Measurements from ENCODE around the gene MCF2L2. TPM values are rescaled to one million over a fixed set of nuclear protein-coding genes. Genes with fewer than 3 reads are reported as not detected.

The MCF2L2 gene
- total RNA-seq, 1 donor from 2014 or later: not detected

DNA sequence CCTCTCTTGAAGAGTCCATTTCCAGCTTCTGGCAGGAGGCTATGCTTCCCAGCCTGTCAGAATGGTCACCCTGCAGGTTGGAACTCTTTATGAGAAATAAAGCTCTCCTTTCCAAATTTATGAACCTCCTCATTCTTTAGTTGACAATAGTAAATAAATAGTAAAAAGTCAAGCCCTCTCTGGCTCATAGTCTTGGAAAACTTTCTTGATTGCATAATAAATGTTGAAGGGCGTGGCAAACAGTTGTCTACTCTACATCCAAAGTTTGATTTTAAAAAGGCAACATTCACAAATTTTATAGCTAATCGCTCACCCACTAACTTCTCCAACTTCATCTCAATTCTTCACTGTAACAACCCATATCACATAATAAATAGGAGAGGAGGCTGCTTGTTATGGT is 58.8 kb downstream of the MCF2L2 start:
- no peaks in the 10 kb centered on the region for H3K27me3 ChIP-seq
- no peak overlapping the region for H3K27ac ChIP-seq
- intact Hi-C loops (cut with DNase I): no loop called here
- H3K36me3 ChIP-seq: no peaks in the 10 kb centered on the region
- TF ChIP-seq, protein P1, sequence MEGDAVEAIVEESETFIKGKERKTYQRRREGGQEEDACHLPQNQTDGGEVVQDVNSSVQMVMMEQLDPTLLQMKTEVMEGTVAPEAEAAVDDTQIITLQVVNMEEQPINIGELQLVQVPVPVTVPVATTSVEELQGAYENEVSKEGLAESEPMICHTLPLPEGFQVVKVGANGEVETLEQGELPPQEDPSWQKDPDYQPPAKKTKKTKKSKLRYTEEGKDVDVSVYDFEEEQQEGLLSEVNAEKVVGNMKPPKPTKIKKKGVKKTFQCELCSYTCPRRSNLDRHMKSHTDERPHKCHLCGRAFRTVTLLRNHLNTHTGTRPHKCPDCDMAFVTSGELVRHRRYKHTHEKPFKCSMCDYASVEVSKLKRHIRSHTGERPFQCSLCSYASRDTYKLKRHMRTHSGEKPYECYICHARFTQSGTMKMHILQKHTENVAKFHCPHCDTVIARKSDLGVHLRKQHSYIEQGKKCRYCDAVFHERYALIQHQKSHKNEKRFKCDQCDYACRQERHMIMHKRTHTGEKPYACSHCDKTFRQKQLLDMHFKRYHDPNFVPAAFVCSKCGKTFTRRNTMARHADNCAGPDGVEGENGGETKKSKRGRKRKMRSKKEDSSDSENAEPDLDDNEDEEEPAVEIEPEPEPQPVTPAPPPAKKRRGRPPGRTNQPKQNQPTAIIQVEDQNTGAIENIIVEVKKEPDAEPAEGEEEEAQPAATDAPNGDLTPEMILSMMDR (IDR thresholded peaks at IDR 0.05): no peak
- DNase-seq (ENCODE audit: low spot score in 2 of 2): no peak
- H3K9me3 ChIP-seq: no peaks in the 10 kb centered on the region
- H3K4me1 ChIP-seq: no peaks in the 10 kb centered on the region
- H3K4me3 ChIP-seq: no peak overlapping the region

DNA sequence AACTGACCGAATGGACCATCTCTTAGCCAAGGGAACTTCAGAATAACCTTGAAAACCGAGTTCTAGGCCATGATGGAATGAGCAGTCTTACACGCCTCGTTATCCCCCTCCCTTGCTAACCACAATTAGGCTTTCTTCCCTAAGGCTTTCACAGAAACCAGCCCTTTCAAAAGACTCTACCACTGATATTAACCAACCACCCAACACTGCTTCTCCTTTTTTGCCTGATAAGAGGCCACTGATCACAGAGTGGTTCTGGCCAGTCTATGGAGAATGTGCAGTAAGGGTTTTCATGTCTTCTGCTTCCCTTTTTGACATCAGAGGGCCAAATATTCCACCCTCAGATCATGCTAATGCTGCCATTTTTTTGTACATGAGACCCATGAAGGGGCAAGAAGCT is 59.3 kb downstream of the MCF2L2 start:
- H3K9me3 ChIP-seq: no peaks in the 10 kb centered on the region
- DNase-seq (ENCODE audit: low spot score in 2 of 2): no peak
- H3K27me3 ChIP-seq: no peaks in the 10 kb centered on the region
- intact Hi-C loops (cut with DNase I): no loop called here
- no peak overlapping the region for H3K4me3 ChIP-seq
- no peaks in the 10 kb centered on the region for H3K36me3 ChIP-seq
- no peak overlapping the region for H3K27ac ChIP-seq
- TF ChIP-seq, protein P1 (IDR thresholded peaks at IDR 0.05): no peak
- H3K4me1 ChIP-seq: no peaks in the 10 kb centered on the region

DNA sequence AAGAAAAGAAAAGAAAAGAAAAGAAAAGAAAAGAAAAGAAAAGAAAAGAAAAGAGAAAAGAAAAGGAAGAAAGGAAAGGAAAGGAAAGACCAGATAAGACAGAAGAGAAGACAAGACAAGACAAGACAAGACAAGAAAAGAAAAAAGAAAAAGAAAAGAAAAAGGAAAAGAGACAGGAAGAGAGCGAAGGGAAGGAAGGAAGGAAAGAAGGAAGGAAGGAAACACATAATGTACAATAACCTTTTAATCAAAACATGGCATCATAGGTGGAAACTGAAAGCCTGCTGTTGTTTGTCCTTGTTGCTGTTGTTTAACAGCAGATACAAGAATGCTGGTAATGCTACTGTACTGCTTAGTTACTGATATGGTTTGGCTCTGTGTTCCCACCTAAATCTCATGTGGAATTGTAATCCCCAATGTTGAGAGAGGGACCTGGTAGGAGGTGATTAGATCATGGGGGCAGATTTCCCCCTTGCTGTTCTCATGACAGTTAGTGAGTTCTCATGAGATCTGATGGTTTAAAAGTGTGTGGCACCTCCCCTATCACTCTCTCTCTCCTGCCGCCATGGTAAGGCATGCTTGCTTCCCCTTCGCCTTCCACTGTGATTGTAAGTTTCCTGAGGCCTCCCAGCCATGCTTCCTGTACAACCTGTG is 67.3 kb downstream of the MCF2L2 start:
- Histone ChIP-seq H3K27ac (no peak overlapping the region), H3K9me3 (no peaks in the 10 kb centered on the region), H3K36me3 (no peaks in the 10 kb centered on the region), H3K27me3 (no peaks in the 10 kb centered on the region), H3K4me1 (no peaks in the 10 kb centered on the region), H3K4me3 (no peak overlapping the region)
- intact Hi-C loops (cut with DNase I): no loop called here
- no peak for DNase-seq (ENCODE audit: low spot score in 2 of 2)
- TF ChIP-seq, protein P1 (IDR thresholded peaks at IDR 0.05): no peak

DNA sequence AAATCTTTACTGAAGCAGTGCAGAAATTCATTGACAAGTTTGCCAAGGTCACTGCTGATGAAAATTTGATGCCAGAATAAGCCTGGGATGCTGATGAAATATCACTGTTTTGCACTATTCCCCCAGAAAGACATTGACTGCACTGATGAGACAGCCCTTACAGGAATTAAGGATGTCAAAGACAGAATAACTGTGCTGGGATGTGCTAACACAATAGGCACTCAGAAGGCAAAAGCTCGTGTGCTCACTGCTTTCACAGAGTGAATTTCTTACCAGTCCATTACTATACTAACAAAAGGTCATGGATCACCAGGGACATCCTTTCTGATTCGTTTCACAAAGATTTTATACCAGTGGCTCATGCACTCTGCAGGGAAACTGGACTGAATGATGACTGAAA is 69.4 kb downstream of the MCF2L2 start:
- Histone ChIP-seq H3K9me3 (no peaks in the 10 kb centered on the region), H3K4me1 (no peaks in the 10 kb centered on the region), H3K36me3 (no peaks in the 10 kb centered on the region), H3K27me3 (no peaks in the 10 kb centered on the region), H3K27ac (no peak overlapping the region), H3K4me3 (no peak overlapping the region)
- intact Hi-C loops (cut with DNase I): no loop called here
- DNase-seq (ENCODE audit: low spot score in 2 of 2): no peak
- TF ChIP-seq, protein P1 (IDR thresholded peaks at IDR 0.05): no peak

DNA sequence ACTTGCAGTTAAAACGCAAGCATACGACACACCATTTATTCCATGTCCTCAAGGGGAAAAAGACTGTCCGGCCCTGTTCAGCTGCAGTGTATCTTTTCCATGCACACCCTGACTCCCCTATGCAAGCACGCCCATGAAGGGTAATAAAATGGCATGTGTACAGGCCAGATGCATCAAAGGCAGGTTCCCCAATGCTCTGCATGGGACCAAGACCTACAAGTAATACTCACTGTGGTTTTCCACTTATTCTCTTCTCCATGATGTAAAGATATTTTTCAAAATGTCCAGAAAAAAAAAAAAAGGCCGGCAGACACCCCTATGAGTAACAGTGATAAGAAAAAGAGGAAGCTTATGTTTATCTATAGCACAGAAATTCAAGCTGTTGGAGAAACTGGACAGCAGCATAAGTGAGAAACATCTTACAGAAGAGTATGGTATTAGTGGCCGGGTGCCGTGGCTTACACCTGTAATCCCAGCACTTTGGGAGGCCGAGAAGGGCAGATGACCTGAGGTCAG is 70.8 kb downstream of the MCF2L2 start:
- intact Hi-C loops (cut with DNase I): no loop called here
- no peaks in the 10 kb centered on the region for H3K4me1 ChIP-seq

More for the DNA sequence above, 70.8 kb downstream of the MCF2L2 start:
- no peak for DNase-seq (ENCODE audit: low spot score in 2 of 2)
- Histone ChIP-seq H3K36me3 (no peaks in the 10 kb centered on the region), H3K27ac (no peak overlapping the region), H3K9me3 (no peaks in the 10 kb centered on the region), H3K27me3 (no peaks in the 10 kb centered on the region), H3K4me3 (no peak overlapping the region)
- TF ChIP-seq, protein P1 (IDR thresholded peaks at IDR 0.05): no peak
